ENCODE data around the gene GALNT9.

The GALNT9 gene

DNA sequence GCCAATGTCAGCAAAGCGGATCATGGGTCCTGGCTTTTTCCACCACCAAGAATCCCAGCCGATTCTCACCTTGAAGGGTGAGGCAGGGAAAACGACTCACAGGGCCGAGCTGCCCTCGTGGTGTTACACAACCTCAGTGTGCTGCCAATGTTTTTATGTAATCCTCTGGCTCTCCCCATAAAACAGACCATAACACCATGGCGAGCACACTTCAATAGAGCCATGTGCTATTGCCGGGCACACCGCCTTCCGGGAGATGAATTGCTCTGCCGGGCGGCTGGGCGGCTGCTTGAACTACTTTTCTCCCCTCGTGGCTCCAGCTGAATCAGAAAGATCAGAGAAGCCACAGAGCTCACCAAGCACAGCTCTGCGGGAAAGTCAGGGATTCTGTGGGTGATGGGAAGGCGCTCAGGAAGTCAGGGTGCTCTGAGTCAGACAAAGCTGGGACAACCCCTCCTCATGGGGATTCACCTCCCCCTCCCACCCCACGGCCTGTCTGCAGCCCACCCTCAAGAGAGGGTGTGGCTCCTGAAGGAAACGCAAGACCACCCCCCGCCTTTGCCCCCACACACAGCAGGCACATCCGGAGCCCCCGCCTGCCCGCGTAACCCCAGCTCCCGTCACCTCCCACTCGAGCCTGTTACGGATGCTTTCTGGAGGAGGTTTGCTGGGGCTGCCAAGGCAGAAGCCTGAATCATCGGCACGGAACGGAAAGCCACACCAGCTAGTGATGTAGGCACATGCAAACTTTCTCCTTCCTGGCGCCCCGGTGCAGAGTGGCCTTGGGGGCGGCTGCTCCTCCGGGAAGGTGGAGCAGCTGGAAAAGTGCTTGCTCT lies 1.8 kb downstream of the GALNT9 start:
- in situ Hi-C loops (cut with MboI; ENCODE audit: low sequenced_read_pairs) = no loop called here

DNA sequence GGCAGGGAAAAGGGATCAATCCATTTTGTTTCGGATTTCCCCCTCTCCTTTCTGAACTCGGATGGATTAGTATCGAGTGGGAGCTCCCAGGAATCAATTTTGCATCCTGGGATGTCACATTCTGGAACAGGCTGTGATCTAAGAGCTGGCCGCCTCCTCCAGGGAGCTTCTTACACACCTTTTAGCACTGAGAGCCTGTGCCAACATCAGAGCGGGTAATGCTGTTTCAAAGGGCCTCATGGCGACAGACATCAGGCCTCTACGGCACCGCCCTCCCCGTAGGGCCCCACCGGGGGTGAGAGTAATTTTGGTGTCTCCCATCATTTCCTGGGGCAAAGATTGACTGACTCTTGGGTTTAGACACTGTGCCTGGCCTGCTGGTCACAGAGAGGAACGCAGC lies 2.7 kb downstream of the GALNT9 start:
- in situ Hi-C loops (cut with MboI; ENCODE audit: low sequenced_read_pairs) = no loop called here

- in situ Hi-C loops (cut with MboI; ENCODE audit: low sequenced_read_pairs) = no loop called here
These were observed 3.7 kb downstream of the GALNT9 start for GRCh38 chr12:132325733-132326130.

DNA sequence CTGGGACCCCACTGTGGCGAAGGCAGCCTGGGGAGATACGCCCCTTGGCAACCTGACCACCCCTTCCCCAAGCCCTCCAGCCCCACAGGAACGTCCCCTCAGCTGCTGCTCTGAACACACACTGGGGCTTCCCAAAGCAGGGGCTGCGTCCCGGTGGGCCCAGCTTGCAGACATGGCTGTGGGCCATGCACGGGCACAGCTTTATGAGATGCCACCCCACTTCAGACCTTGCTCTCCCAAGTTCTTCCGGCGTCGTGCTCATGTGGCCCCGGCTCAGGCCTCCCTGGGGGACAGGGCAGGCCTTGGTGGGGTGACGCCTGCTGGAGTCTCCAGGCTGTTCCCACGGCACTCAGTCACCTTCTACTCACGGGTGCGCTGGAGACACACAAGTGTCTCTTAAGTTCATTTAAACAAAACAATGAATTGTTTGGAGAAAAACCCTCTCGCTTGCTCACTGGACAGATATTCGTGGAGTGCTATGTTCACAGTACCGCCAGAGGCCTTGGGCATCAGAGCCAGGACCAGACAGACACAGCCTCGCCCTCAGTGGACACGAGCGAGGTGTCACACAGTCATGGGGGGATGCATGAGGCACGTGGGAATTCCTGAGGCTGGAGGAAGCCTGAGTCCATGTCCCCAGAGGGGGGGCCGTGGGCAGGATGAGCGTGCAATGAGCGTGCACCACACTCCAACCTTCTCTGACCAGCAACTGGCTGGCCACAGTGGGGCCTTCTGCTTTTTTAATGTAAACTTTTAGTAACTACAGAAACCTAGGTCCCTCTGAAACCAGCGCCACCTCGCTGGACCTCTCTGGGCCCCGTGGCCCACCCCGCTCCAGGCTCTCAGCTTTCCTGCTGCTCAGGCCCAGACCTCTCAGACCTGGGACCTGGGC lies 4.3 kb downstream of the GALNT9 start:
- in situ Hi-C loops (cut with MboI; ENCODE audit: low sequenced_read_pairs) = no loop called here

GRCh38 chr12:132324173-132324572 lies 5.2 kb downstream of the GALNT9 start:
- in situ Hi-C loops (cut with MboI; ENCODE audit: low sequenced_read_pairs) = no loop called here

DNA sequence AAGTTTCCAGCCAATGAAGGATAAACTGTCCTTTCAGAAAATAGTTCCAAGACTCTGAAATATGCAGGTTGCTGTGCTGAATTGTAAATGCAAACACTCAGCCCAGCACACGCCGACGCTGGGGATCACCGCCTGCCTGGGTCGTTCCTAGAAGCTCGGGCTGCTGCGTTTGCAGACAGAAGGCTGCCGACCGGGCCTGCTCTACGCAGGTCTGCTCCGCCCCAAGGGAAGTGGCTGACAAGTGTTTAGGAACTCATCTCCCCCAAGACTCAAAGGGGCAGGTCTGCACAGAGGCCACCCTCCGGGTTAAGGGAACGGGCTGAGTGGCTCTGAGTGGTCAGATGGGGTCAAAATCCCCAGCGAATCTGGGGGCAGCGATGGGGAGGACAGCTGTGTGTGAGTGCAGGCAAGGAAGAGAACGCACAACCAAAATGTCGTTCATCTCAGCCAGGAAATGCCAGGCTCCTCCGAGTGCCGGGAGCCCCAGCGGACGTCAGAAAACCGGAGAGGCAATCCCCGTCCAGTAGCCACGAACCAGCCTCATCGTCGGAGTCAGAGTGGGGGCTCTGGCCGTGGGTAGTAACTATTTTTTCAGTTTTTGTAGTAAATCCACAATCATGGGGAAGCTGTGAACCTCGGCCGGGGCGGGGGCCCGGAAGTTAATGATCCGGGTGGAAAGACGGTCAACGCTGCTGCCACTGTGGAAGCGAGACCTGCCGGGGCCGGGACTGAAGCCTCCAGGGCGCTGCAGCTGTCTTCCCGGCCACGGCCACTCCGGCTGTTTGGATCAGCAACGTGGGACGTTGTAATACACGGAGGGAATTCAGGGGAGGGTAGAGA lies 6.0 kb downstream of the GALNT9 start:
- in situ Hi-C loops (cut with MboI; ENCODE audit: low sequenced_read_pairs) = no loop called here

DNA sequence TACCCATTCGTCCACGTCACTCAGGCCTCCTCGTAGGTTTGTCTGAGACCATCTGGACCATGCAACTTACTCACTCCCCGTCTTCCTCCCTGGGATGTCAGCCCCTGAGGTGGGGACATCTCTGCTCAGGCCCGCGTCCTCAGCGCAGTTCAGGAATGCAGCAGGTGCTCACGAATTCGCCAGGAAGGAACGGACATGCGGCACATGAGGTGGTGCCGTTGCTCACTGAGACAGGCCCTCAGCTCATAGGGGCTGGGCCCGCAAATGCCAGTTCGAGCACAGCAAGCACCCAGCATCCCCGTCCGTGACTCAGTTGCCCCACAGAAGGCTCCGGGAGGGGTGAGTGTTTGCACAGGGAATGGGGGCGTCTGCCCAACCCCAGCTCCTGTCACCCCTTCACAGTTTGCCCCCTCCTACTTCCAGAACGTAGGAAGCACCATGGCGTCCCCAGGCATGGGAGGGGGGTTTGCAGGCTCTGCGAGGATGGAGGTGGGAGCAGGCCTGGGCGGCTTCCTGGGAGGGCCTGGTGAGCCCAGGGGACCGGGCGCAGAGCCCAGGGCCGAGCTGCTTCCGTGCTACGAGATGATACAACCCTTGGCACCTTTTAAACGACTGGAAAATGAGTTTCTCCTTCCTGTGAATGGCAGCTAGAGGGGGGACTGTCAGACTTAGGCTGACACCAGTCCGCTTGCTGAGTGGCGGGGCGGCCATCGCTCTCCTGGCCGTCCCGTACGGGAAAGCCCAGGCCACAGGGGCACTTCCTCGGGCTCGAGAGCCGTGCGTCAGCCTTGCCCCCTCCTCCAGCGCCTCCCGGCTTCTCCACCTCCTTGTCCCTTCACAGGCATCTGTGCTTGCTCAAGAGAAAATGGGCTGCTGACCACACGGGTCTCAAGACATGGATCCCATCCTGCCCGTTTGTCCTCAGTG lies 6.9 kb downstream of the GALNT9 start:
- in situ Hi-C loops (cut with MboI; ENCODE audit: low sequenced_read_pairs) = no loop called here

DNA sequence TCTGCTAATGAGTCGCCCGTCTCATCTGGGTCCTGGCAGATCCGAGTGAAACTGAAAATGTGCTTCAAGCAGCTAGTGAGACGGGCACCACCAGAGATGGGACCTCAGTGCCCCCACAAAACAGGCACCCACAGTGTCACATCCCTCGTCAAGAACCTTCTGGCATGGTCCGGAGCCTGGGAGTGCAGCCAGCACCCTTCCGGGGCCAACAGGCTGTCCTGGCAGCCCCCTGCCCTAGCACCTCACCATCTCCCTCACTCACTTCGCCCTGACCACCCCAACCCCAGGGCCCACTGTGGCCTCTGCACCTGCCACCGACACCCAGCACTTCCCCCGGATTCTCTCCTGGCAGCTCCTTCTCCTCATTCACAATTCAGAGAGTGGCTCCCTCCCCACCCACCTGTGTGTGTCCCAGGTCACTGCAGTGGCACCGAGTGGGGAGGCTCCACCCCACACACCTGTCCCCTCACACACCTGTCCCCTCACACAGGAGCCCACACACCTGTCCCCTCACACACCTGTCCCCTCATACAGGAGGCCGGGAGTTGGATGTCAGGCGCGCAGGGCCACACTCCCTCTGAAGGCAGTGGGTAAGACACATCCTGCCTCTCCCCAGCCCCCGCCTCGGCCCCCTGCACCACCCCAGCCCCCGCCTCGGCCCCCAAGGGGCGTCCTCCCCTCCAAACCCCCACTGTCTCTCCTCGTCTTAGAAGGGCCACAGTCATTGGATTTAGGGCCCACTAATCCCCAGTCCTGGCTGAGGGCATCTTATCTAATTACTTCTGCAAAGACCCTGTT lies 7.9 kb downstream of the GALNT9 start:
- in situ Hi-C loops (cut with MboI; ENCODE audit: low sequenced_read_pairs) = no loop called here

- in situ Hi-C loops (cut with MboI; ENCODE audit: low sequenced_read_pairs) = no loop called here
These were observed 8.6 kb downstream of the GALNT9 start for GRCh38 chr12:132320767-132321211.

GRCh38 chr12:132319991-132320570 lies 9.3 kb downstream of the GALNT9 start:
- in situ Hi-C loops (cut with MboI; ENCODE audit: low sequenced_read_pairs) = no loop called here

- in situ Hi-C loops (cut with MboI; ENCODE audit: low sequenced_read_pairs) = no loop called here
These were observed 9.9 kb downstream of the GALNT9 start for GRCh38 chr12:132319359-132319950.

- in situ Hi-C loops (cut with MboI; ENCODE audit: low sequenced_read_pairs) = no loop called here
These were observed 10.8 kb downstream of the GALNT9 start for GRCh38 chr12:132318618-132319033.

DNA sequence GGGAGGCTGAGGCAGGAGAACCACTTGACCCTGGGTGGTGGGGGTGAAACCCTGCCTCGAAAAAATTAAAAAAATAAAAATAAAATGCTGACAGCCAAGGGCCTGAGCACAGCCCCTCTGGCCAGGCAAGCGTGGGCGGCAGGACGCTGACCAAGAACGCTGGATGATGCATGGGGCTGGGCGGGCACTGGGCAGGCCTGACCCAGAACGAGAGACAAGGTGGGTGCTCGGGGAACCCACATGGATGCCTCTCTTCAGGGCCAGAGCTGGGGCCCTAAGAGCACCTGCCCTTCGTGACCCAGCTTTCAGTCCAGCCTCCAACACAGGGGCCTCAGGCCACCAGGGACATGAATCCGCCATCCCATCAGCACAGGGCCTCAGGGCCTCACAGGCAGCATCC lies 11.3 kb downstream of the GALNT9 start:
- in situ Hi-C loops (cut with MboI; ENCODE audit: low sequenced_read_pairs) = no loop called here

DNA sequence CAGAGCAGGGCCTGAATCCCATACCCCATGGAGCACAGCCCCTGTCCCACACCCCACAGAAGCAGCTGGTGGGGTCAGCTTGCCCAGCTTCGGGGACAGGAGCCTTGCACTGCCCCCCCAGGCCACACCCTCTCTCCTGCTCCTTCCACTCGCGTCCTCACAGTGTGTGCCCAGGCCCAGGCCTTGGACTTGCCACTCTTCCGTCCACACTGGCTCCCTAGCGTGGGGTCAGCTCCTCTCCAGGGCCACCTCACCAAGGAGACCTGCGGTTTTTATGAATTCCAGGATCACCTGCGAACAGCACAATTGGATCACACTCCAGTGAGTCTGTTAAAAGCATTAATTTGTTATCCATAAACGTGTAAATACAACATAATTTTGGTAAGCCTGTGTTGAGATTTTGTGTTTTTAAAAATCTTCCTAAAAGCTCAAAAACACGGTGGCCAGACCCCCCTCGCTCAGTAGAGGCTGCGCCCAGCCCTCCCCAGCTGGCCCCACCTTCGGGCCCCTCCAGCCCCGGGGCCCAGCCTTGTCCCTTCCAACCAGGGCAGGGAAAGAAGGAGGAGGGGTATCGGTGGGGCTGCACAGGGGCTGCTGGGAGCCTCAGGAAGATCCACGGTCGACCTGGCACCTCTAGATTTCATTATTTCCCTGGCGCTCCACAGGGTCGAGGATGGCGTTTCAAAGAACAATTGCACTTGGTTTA lies 12.0 kb downstream of the GALNT9 start:
- in situ Hi-C loops (cut with MboI; ENCODE audit: low sequenced_read_pairs) = no loop called here

DNA sequence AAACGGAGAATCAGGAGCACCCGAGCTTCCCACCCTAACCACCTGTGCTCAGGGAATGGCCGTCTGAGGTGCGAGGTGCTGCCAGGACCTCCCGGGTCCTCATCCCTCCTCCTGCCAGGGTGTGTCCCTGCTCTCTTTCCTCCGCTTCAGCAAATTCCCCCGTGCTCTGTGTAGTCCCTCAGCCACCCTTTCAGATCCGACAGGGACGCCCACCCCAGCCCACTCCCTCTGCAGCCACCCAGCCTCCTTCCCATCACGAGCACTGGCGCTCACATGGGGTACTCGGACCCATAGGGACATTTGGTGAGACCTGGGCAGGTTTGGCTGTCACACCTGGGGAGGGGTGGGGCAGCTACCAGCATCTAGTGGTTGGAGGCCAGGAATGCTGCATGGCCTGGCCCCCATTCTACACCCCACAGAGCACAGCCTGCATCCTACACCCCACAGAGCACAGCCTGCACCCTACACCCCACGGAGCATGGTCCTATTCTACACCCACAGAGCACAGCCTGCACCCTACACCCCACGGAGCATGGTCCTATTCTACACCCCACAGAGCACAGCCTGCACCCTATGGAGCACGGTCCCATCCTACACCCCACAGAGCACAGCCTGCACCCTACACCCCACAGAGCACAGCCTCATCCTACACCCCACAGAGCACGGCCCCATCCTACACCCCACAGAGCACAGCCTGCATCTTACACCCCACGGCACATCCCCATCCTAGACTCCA lies 12.7 kb downstream of the GALNT9 start:
- in situ Hi-C loops (cut with MboI; ENCODE audit: low sequenced_read_pairs) = no loop called here

GRCh38 chr12:132315951-132316350 lies 13.4 kb downstream of the GALNT9 start:
- in situ Hi-C loops (cut with MboI; ENCODE audit: low sequenced_read_pairs) = no loop called here

DNA sequence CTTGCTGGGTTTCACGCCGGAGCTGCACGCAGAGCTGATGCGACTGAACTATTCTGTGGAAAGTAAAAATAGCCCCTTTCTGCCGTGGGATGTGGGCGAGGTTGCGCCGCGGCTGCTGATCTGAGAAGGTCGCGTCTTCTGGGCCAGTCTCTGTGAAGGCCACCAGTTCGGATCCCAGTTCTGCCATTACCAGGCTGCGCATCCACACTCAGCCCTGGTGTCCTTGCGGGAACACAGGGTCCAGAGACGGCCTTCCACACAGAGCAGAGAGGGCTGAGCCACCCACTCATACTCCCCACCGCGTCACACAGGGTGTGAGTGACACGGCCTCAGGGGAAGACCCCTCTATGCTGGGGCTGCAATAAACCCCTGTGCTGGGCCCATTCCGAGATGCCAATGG lies 13.9 kb downstream of the GALNT9 start:
- in situ Hi-C loops (cut with MboI; ENCODE audit: low sequenced_read_pairs) = no loop called here

All from HL-60/S4 treated with retinoic acid at 250 ng/mL for 4 days and 3 days (cell line).